HEK293 (cell line): Measurements from ENCODE around the gene NRP1.

ENCODE experiments used
- CTCF ChIP-seq: fragments of 450-650 bp; formaldehyde crosslinking; IDR thresholded peaks from 2 replicates; pipeline ENCODE4 v1.5.1; 2016; ENCODE audit warnings: missing biosample characterization, missing genetic modification characterization
- PBX3 ChIP-seq: sonication (generic); formaldehyde crosslinking; IDR thresholded peaks from 2 replicates; pipeline ENCODE4 v1.8.1; 2022; ENCODE audit warnings: mild to moderate bottlenecking, moderate library complexity, missing genetic modification reagents
- ZBTB21 ChIP-seq: fragments of 450-650 bp; formaldehyde crosslinking; IDR thresholded peaks from 2 replicates; pipeline ENCODE4 v1.5.1; 2017; ENCODE audit warnings: missing biosample characterization, missing genetic modification characterization
- ZFP3 ChIP-seq: fragments of 450-650 bp; formaldehyde crosslinking; IDR thresholded peaks from 2 replicates; pipeline ENCODE4 v1.5.1; 2016; ENCODE audit warnings: low read depth, missing biosample characterization, missing genetic modification characterization
- ZNF169 ChIP-seq: fragments of 450-650 bp; formaldehyde crosslinking; IDR thresholded peaks from 2 replicates; pipeline ENCODE4 v1.5.1; 2016; ENCODE audit warnings: missing biosample characterization, missing genetic modification characterization
- ZNF223 ChIP-seq: fragments of 450-650 bp; formaldehyde crosslinking; IDR thresholded peaks from 2 replicates; pipeline ENCODE4 v1.5.1; 2016; ENCODE audit warnings: missing biosample characterization, missing genetic modification characterization
- ZNF274 ChIP-seq, 2 experiments: fragments of 200-500 bp in 1 of 2; fragments of 450-650 bp in 1 of 2; sonication (Bioruptor generic) in 1 of 2; formaldehyde crosslinking in 1 of 2; IDR thresholded peaks; 2 replicates each; pipeline versions ENCODE4 v1.5.1 to v1.6.1; 2014 to 2016; ENCODE audit warnings: borderline replicate concordance in 1 of 2, inconsistent platforms in 1 of 2, low read length in 1 of 2, missing biosample characterization in 1 of 2, missing genetic modification characterization in 1 of 2
- ZNF785 ChIP-seq: fragments of 450-650 bp; formaldehyde crosslinking; IDR thresholded peaks from 2 replicates; pipeline ENCODE4 v1.5.1; 2016; ENCODE audit warnings: missing biosample characterization, missing genetic modification characterization
- ZSCAN5A ChIP-seq: fragments of 450-650 bp; formaldehyde crosslinking; IDR thresholded peaks from 2 replicates; pipeline ENCODE4 v1.5.1; 2016; ENCODE audit warnings: missing biosample characterization, missing genetic modification characterization

GRCh38 chr10:33234831-33235237 lies 99.6 kb downstream of the NRP1 start:
- TF ChIP-seq ZNF223 (tag by site-specific recombination) (no peak), ZFP3 (no peak), PBX3 (no peak), ZNF785 (tag by site-specific recombination) (no peak), ZSCAN5A (tag by site-specific recombination) (no peak), CTCF (no peak), ZBTB21 (no peak), ZNF169 (tag by site-specific recombination) (no peak), ZNF274 (IDR thresholded peaks at IDR 0.05; ENCODE audit: low read length) (no peak), ZNF274 (tag by site-specific recombination; IDR thresholded peaks at IDR 0.05; ENCODE audit: borderline replicate concordance) (no peak)
